Esophagus (tissue), 2 donors: ENCODE results near the gene PITPNC1. TPM values are rescaled to one million over a fixed set of nuclear protein-coding genes. Genes with fewer than 3 reads are reported as not detected.
A peak's percentile ranks its signal among the peaks of the same experiment; 100 is the strongest.
"Not testable (repeated sequence)": the region's sequence is repeated elsewhere in the genome, so short reads cannot be mapped to it uniquely, and the experiment has no call there.

Experiments used
- H3K27ac ChIP-seq, 2 donors: one replicate each; pipeline ENCODE4 v1.5.1; 2013; ENCODE audit warnings: low read depth in 2 of 2, mild to moderate bottlenecking in 2 of 2, inconsistent platforms in 1 of 2, low read length in 1 of 2, moderate library complexity in 1 of 2
- H3K27me3 ChIP-seq, 2 donors: one replicate each; pipeline ENCODE4 v1.6.1; 2013; ENCODE audit warnings: low read length in 2 of 2, control low read depth in 1 of 2, mild to moderate bottlenecking in 1 of 2; ENCODE audit not compliant: insufficient read depth in 2 of 2, control insufficient read depth in 1 of 2
- H3K36me3 ChIP-seq, 2 donors: one replicate each; pipeline ENCODE4 v1.6.1; 2013; ENCODE audit warnings: low read length in 1 of 2; ENCODE audit not compliant: control insufficient read depth in 2 of 2, insufficient read depth in 2 of 2
- H3K4me1 ChIP-seq, 2 donors: one replicate each; pipeline ENCODE4 v1.6.1; 2013; ENCODE audit warnings: low read length in 1 of 2; ENCODE audit not compliant: control insufficient read depth in 2 of 2, insufficient read depth in 2 of 2
- H3K4me3 ChIP-seq, 2 donors: one replicate each; pipeline ENCODE4 v1.5.1; 2013; ENCODE audit warnings: low read length in 2 of 2, mild to moderate bottlenecking in 2 of 2, low read depth in 1 of 2, moderate library complexity in 1 of 2
- H3K9me3 ChIP-seq, 2 donors: one replicate each; pipeline ENCODE4 v1.6.1; 2013; ENCODE audit warnings: mild to moderate bottlenecking in 2 of 2, low read depth in 1 of 2, low read length in 1 of 2, moderate library complexity in 1 of 2; ENCODE audit not compliant: control insufficient read depth in 2 of 2, insufficient read depth in 1 of 2
- WGBS, 2 donors: extraction: QIAGEN DNeasy Blood & Tissue Kit; methylation state at CpG; one replicate each; pipeline ENCODE4 v1.1.7; 2013; 5-methylcytosine and 5-hydroxymethylcytosine counted together
- polyA plus RNA-seq, 2 donors: library from polyadenylated mRNA; stranded (reverse); fragments of 200-250 nt; gene quantifications; one replicate each; pipeline ENCODE4 v1.2.3, GENCODE V29; 2013
- donor health status: healthy with polysubstance abuse.
- donor health status: Bipolar disorder and iron deficiency.

Gene PITPNC1
- polyA plus RNA-seq: 1 to 10 TPM; 7.9 to 9.6 TPM

- Histone ChIP-seq H3K9me3 (no peaks in the 10 kb centered on the region), H3K36me3 (no peaks in the 10 kb centered on the region), H3K27ac (peak within 1 kb of the TSS; percentile 80 to 84), H3K4me3 (peak within 1 kb of the TSS; percentile 71 to 81), H3K4me1 (no peaks in the 10 kb centered on the region), H3K27me3 (no peaks in the 10 kb centered on the region)
- 0 to 1% methylated on average over 56 of the region's 56 CpGs for WGBS, 2 donors
Measured at GRCh38 chr17:67376737-67377487, at the start of gene PITPNC1. PITPNC1 (plus strand) TSS chr17:67377281.

DNA sequence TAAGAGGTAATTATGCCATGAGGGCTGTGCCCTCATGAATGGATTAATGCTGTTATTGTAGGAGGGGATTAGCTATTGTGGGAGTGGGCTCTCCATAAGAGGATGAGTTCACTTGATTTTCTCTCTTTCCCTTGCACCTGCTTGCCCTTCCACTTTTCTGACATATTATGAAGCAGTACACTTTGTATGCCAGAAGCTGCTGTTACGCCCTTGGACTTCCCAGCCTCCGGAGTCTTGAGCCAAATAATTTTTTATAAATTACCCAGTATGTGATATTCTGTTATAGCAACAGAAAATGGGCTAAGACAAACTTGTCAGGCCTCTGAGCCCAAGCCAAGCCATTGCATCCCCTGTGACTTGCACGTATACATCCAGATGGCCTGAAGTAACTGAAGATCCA lies 49.1 kb upstream of the PITPNC1 start:
- Histone ChIP-seq H3K9me3 (no peaks in the 10 kb centered on the region), H3K27ac (no peak overlapping the region), H3K4me3 (no peak overlapping the region), H3K36me3 (no peaks in the 10 kb centered on the region), H3K4me1 (no peaks in the 10 kb centered on the region), H3K27me3 (no peaks in the 10 kb centered on the region)
- 83 to 85% methylated on average over 3 of the region's 3 CpGs for WGBS, 2 donors

DNA sequence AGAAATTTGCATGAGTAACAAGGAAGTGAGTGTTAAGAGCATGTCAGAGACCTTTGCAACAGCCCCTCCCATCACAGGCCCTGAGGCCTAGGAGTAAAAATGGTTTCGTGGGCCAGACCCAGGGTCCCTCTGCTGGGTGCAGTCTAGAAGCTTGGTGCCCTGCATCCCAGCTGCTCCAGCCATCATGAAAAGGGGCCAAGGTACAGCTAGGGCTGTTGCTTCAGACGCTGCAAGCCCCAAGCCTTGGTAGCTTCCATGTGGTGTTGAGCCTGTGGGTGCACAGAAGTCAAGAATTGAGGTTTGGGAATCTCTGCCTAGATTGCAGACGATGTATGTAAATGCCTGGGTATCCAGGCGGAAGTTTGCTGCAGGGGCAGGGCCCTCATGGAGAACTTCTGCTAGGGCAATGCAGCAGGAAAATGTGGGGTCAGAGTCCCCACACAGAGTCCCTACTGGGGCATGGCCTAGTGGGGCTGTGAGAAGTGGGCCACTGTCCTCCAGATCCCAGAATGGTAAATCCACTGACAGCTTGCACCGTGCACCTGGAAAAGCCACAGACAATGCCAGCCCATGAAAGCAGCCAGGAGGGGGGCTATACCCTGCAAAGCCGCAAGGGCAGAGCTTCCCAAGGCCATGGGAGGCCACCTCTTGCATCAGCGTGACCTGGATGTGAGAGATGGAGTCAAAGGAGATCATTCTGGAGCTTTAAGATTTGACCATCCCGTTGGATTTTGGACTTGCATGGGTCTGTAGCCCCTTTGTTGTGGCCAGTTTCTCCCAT lies 45.5 kb upstream of the PITPNC1 start:
- WGBS, 2 donors: 92 to 94% methylated on average over 8 of the region's 8 CpGs
- not testable (repeated sequence) for H3K9me3 ChIP-seq, H3K36me3 ChIP-seq, H3K4me1 ChIP-seq, H3K4me3 ChIP-seq, H3K27ac ChIP-seq, H3K27me3 ChIP-seq

GRCh38 chr17:67332162-67332508 lies 44.9 kb upstream of the PITPNC1 start:
- not testable (repeated sequence) for H3K27me3 ChIP-seq, H3K4me1 ChIP-seq, H3K4me3 ChIP-seq, H3K36me3 ChIP-seq, H3K9me3 ChIP-seq, H3K27ac ChIP-seq
- whole genome bisulfite sequencing, 2 donors: 98 to 100% methylated on average over 1 of the region's 1 CpG

- WGBS, 2 donors: 71 to 78% methylated on average over 5 of the region's 5 CpGs
- Histone ChIP-seq H3K27me3 (no peaks in the 10 kb centered on the region), H3K27ac (no peak overlapping the region), H3K4me3 (no peak overlapping the region), H3K4me1 (no peaks in the 10 kb centered on the region), H3K9me3 (no peaks in the 10 kb centered on the region), H3K36me3 (no peaks in the 10 kb centered on the region)
Measured at GRCh38 chr17:67335245-67335835, 41.7 kb upstream of the PITPNC1 start.

- peaks cover 0 to 2% of the 10 kb centered on the region in 2 donors for H3K36me3 ChIP-seq
- H3K9me3 ChIP-seq: no peaks in the 10 kb centered on the region
- no peak overlapping the region for H3K4me3 ChIP-seq
- no peaks in the 10 kb centered on the region for H3K4me1 ChIP-seq
- H3K27me3 ChIP-seq: no peaks in the 10 kb centered on the region
- WGBS, 2 donors: 87 to 94% methylated on average over 12 of the region's 12 CpGs
- H3K27ac ChIP-seq: no peak overlapping the region
Measured at GRCh38 chr17:67336859-67337258, 40.2 kb upstream of the PITPNC1 start.

DNA sequence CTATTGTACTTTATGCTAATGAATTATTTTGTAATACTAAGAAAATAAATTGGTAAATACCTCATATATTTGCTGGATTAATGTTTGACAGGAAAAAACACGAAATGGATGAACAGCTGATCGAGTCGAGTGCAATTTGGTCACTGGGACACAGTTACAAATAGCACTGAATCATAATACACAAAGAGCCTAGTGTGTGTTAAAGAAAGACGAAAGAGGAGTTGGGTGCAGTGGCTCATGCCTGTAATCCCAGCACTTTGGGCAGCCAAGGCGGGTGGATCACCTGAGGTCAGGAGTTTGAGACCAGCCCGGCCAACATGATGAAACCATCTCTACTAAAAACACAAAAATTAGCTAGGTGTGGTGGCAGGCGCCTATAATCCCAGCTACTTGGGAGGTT lies 38.7 kb upstream of the PITPNC1 start:
- WGBS, 2 donors: 85 to 93% methylated on average over 7 of the region's 7 CpGs
- H3K4me3 ChIP-seq, H3K36me3 ChIP-seq, H3K9me3 ChIP-seq, H3K27ac ChIP-seq, H3K27me3 ChIP-seq, H3K4me1 ChIP-seq: not testable (repeated sequence)

DNA sequence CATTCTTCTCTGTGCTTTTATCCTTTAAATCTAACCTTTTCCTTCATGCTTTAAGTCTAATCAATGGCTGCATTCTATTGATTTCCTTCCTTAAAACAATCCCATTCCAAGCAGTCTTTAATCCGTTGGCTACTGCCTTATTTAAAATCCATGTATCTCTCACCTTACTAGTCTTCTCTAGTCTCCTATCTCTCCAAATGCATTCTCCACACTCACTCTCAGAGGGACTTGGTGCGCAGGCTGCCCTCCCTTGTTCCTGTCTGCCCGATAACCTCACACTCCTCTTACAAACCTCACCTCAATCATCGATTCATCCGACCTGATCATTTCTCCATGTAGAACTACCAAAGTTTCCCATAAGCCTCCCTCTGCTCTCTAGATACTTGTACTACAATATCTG lies 33.8 kb upstream of the PITPNC1 start:
- WGBS, 2 donors: 92 to 96% methylated on average over 5 of the region's 5 CpGs
- Histone ChIP-seq H3K4me3 (no peak overlapping the region), H3K36me3 (peaks cover 0 to 5% of the 10 kb centered on the region in 2 donors), H3K9me3 (no peaks in the 10 kb centered on the region), H3K27ac (no peak overlapping the region), H3K4me1 (no peaks in the 10 kb centered on the region), H3K27me3 (no peaks in the 10 kb centered on the region)

GRCh38 chr17:67347826-67348225 lies 29.3 kb upstream of the PITPNC1 start:
- H3K27me3 ChIP-seq: no peaks in the 10 kb centered on the region
- H3K4me1 ChIP-seq: no peaks in the 10 kb centered on the region
- H3K27ac ChIP-seq: no peak overlapping the region
- 96 to 98% methylated on average over 3 of the region's 3 CpGs for WGBS, 2 donors
- peaks cover 5 to 7% of the 10 kb centered on the region in 2 donors for H3K36me3 ChIP-seq
- no peaks in the 10 kb centered on the region for H3K9me3 ChIP-seq
- H3K4me3 ChIP-seq: no peak overlapping the region
